Subcutaneous abdominal adipose tissue (tissue), 5 donors: ENCODE results near the gene FAM171A2.

Experiments
- H3K27ac ChIP-seq: one replicate; pipeline ENCODE4 v1.7.0; 2013; ENCODE audit warnings: low read depth, mild to moderate bottlenecking, inconsistent platforms, low read length, moderate library complexity
- H3K27me3 ChIP-seq, 5 donors: one replicate each; pipeline ENCODE4 v1.7.0; 2013; ENCODE audit warnings: low read length in 5 of 5, inconsistent platforms in 1 of 5; ENCODE audit not compliant: control insufficient read depth in 5 of 5, insufficient read depth in 4 of 5
- H3K36me3 ChIP-seq, 5 donors: one replicate each; pipeline ENCODE4 v1.7.0; 2013; ENCODE audit warnings: low read length in 5 of 5; ENCODE audit not compliant: control insufficient read depth in 5 of 5, insufficient read depth in 5 of 5
- H3K4me1 ChIP-seq, 5 donors: one replicate each; pipeline ENCODE4 v1.7.0; 2013; ENCODE audit warnings: low read length in 5 of 5, mild to moderate bottlenecking in 3 of 5, moderate library complexity in 1 of 5; ENCODE audit not compliant: control insufficient read depth in 5 of 5, insufficient read depth in 5 of 5
- H3K4me3 ChIP-seq, 5 donors: one replicate each; pipeline ENCODE4 v1.7.0; 2013; ENCODE audit warnings: low read length in 5 of 5, low read depth in 1 of 5
- H3K9ac ChIP-seq, 5 donors: one replicate each; pipeline ENCODE4 v1.7.0; 2013; ENCODE audit warnings: low read length in 5 of 5, mild to moderate bottlenecking in 4 of 5, moderate library complexity in 3 of 5
- H3K9me3 ChIP-seq, 5 donors: one replicate each; pipeline ENCODE4 v1.7.0; 2013; ENCODE audit warnings: low read length in 5 of 5; ENCODE audit not compliant: control insufficient read depth in 5 of 5
- donor health status: healthy.
- donor health status: healthy.
- donor health status: healthy.
- donor health status: healthy.
- donor health status: healthy.

Gene FAM171A2

DNA sequence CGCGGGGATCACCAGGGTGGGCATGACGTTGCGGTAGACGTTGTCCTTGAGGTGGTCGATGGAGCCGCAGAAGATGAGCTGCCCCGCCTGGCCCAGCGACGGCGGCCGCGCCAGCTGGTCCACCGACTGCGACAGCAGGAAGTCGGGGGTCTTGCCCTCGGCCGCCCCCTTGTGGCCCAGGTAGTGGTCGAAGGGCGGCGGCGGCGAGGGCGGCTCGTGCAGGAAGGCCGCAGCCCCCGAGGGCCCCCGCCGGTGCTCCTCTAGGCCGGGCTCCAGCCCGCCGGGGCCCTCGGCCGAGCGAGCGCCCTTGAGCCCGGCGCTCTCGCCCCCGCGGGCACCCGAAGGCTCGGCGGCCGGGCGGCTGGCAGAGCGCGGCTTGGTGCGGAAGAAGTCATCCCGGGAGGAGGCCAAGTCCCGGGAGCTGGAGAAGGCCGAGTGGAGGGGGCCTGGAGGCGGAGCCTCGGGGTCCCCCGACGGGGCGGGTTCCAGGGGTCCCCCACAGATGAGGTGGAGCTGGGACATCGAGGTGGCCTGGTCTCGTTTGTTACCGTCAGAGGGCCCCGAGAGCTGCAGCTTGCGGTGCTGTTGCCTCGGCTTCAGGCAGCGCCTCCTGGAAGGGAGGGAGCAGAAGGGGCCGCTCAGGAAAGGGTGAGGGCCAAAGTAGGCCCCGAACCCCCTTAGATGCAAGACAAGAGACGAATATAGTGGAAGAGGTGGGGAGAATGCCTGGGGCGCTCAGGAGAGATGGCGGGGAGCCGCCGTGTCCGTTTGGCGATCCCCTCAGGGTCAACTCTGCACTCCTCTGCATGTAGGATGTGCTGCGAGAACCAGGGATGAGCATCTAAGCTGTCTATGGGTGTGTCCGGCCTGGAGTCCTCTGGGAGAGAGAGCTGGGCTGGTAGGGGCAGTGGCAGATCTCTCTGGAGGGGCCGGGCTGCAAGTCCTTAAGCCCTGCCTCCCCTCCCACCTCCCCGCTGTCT is 8.8 kb downstream of the FAM171A2 start:
- Histone ChIP-seq H3K27me3 (no peaks in the 10 kb centered on the region), H3K27ac (no peak overlapping the region), H3K4me3 (no peak overlapping the region), H3K9ac (no peak overlapping the region), H3K4me1 (peaks cover 0 to 2% (median 0%) of the 10 kb centered on the region in 5 donors), H3K36me3 (peaks cover 0 to 34% (median 32%) of the 10 kb centered on the region in 5 donors), H3K9me3 (no peaks in the 10 kb centered on the region)

DNA sequence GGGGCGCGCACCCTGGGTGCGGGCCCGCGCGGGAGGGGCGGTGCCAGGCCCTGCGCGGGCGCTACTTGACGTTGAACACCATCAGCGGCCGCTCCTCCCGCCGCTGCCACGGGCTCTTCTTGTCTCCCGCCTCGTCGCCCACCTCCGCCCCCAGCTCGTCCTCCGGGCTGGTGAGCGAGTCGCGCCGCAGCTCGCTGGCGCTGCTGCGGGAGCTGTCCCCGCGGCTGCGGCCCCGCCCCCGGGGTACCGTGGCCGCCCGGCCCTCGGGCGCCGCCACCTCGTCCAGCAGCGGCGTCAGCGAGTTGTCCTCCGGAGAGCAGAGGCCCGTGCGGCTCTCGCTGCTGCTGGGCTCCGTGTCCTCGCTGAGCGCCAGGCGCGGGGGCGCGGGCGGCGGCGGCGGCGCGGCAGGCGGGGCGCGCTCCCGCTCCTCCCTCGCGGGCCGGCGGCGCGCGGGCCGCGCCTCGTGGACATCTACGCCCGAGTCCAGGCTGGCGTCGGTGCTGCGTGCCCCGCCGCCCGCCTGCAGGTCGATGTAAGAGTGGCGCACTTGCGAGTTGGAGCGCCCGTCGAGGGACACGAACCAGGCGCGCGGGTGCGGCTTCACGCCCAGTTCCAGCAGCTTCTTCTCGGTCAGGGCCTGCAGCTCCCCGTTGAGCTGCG is 9.9 kb downstream of the FAM171A2 start:
- Histone ChIP-seq H3K9me3 (no peaks in the 10 kb centered on the region), H3K9ac (no peak overlapping the region), H3K4me3 (peak overlapping the region in 3 of 5 donors; percentile 22 to 52 (median 31)), H3K27me3 (no peaks in the 10 kb centered on the region), H3K27ac (no peak overlapping the region), H3K4me1 (peaks cover 0 to 7% (median 4%) of the 10 kb centered on the region in 5 donors), H3K36me3 (peaks cover 0 to 45% (median 43%) of the 10 kb centered on the region in 5 donors)

DNA sequence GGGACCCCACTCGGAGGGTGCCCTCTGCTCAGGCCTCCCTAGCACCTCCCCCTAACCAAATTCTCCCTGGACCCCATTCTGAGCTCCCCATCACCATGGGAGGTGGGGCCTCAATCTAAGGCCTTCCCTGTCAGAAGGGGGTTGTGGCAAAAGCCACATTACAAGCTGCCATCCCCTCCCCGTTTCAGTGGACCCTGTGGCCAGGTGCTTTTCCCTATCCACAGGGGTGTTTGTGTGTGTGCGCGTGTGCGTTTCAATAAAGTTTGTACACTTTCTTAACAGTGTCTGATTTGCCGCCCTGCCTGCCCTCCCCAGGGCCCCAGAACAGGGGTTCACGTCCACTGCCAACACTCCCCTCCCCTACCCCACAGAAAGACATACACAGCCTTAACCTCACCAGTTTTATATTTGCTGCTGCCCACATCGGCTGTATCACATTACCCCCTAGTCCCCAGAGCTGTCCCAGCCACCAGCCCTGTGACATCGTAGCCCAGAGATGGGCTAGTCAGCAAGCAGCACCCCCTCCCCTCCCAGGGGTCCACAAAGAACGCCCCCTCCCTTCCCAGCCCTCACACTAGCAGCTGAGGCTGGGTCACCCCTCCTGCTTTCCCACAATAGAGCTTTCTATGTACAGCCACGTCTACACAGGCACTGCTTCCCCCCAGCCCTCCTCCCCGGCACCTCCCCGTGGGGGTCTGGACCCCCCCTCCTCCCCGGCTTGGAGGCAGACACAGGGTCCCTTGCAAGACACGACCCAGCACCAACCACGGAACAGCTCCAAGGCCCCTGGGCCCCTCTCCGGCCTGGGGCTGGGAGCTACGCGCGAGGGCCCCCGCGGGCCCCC is 10.6 kb downstream of the FAM171A2 start:
- H3K27ac ChIP-seq = no peak overlapping the region
- H3K9me3 ChIP-seq = no peaks in the 10 kb centered on the region
- peak overlapping the region in 2 of 5 donors; percentile 11 to 52 for H3K4me3 ChIP-seq
- H3K27me3 ChIP-seq = no peaks in the 10 kb centered on the region
- peaks cover 0 to 12% (median 10%) of the 10 kb centered on the region in 5 donors for H3K4me1 ChIP-seq
- H3K9ac ChIP-seq = no peak overlapping the region
- peaks cover 0 to 50% (median 46%) of the 10 kb centered on the region in 5 donors for H3K36me3 ChIP-seq

DNA sequence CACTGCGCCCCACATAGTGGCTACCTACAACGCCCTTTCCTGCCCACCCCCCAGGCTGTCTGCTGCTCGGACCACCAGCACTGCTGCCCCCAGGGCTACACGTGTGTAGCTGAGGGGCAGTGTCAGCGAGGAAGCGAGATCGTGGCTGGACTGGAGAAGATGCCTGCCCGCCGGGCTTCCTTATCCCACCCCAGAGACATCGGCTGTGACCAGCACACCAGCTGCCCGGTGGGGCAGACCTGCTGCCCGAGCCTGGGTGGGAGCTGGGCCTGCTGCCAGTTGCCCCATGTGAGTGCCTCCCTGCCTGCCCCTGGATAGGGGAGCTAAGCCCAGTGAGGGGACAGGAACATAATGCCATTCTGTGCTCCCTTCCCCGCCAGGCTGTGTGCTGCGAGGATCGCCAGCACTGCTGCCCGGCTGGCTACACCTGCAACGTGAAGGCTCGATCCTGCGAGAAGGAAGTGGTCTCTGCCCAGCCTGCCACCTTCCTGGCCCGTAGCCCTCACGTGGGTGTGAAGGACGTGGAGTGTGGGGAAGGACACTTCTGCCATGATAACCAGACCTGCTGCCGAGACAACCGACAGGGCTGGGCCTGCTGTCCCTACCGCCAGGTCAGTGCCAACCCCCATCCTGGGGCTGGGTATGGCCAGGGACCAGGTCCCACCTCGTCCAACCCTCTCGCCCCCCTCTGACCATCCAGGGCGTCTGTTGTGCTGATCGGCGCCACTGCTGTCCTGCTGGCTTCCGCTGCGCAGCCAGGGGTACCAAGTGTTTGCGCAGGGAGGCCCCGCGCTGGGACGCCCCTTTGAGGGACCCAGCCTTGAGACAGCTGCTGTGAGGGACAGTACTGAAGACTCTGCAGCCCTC is 11.5 kb downstream of the FAM171A2 start:
- no peak overlapping the region for H3K27ac ChIP-seq
- H3K36me3 ChIP-seq = peaks cover 0 to 50% (median 46%) of the 10 kb centered on the region in 5 donors
- no peaks in the 10 kb centered on the region for H3K27me3 ChIP-seq
- no peak overlapping the region for H3K9ac ChIP-seq
- H3K9me3 ChIP-seq = no peaks in the 10 kb centered on the region
- no peak overlapping the region for H3K4me3 ChIP-seq
- H3K4me1 ChIP-seq = peaks cover 0 to 12% (median 10%) of the 10 kb centered on the region in 5 donors

DNA sequence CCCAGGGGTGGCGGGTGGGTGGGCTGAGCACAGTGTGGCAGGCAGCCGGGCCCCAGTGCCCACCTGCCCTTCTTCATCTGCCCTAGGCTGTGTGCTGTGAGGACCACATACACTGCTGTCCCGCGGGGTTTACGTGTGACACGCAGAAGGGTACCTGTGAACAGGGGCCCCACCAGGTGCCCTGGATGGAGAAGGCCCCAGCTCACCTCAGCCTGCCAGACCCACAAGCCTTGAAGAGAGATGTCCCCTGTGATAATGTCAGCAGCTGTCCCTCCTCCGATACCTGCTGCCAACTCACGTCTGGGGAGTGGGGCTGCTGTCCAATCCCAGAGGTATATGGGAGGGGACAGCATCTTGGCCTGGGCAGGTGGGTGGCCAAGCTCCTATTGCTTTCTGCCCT is 12.2 kb downstream of the FAM171A2 start:
- no peak overlapping the region for H3K9ac ChIP-seq
- no peaks in the 10 kb centered on the region for H3K9me3 ChIP-seq
- no peak overlapping the region for H3K27ac ChIP-seq
- H3K27me3 ChIP-seq = no peaks in the 10 kb centered on the region
- H3K4me3 ChIP-seq = no peak overlapping the region
- H3K4me1 ChIP-seq = peaks cover 0 to 12% (median 11%) of the 10 kb centered on the region in 5 donors
- H3K36me3 ChIP-seq = peaks cover 0 to 50% (median 46%) of the 10 kb centered on the region in 5 donors

DNA sequence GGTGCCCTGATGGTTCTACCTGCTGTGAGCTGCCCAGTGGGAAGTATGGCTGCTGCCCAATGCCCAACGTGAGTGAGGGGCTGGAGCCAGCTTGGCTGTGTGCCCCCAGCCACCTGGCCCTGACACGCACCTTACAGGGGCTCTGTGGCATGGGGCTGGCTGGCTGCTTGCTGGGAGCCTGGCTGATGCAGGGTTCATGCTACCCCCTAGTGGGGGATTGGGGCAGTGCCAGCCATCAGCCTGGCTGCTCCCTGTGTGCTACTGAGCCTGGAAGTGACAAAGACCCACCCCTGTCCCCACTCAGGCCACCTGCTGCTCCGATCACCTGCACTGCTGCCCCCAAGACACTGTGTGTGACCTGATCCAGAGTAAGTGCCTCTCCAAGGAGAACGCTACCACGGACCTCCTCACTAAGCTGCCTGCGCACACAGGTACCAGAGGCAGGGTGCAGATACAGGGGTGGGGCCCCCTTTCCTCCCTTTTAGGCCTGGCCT is 12.9 kb downstream of the FAM171A2 start:
- H3K9ac ChIP-seq = no peak overlapping the region
- peaks cover 0 to 50% (median 46%) of the 10 kb centered on the region in 5 donors for H3K36me3 ChIP-seq
- H3K4me3 ChIP-seq = no peak overlapping the region
- H3K4me1 ChIP-seq = peaks cover 4 to 19% (median 18%) of the 10 kb centered on the region in 5 donors
- H3K27ac ChIP-seq = no peak overlapping the region
- no peaks in the 10 kb centered on the region for H3K27me3 ChIP-seq
- H3K9me3 ChIP-seq = no peaks in the 10 kb centered on the region

DNA sequence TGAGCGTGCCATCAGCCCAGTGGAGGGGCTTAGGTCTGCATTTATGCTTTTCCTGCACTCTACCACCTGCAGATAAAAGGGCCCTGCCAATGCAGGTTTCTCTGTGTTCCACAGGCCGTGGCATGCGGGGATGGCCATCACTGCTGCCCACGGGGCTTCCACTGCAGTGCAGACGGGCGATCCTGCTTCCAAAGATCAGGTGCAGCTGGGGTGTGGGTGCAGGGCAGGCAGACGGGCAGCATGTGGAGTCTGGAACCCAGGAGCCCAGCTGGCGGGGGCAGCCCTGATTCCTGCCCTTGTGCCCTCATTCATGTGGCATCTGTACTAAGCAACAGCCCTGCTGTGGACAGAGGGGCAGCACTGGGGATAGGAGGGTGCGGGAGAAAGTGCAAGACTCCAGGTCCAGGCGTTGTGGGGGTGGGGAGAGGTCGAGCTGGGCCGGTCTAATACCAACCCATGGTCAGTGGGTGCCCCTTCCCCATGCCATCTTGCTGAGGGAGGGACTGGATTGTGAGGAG is 14.0 kb downstream of the FAM171A2 start:
- Histone ChIP-seq H3K9me3 (no peaks in the 10 kb centered on the region), H3K36me3 (peaks cover 0 to 50% (median 46%) of the 10 kb centered on the region in 5 donors), H3K27ac (no peak overlapping the region), H3K4me3 (no peak overlapping the region), H3K4me1 (peaks cover 4 to 30% (median 27%) of the 10 kb centered on the region in 5 donors), H3K27me3 (no peaks in the 10 kb centered on the region), H3K9ac (no peak overlapping the region)

DNA sequence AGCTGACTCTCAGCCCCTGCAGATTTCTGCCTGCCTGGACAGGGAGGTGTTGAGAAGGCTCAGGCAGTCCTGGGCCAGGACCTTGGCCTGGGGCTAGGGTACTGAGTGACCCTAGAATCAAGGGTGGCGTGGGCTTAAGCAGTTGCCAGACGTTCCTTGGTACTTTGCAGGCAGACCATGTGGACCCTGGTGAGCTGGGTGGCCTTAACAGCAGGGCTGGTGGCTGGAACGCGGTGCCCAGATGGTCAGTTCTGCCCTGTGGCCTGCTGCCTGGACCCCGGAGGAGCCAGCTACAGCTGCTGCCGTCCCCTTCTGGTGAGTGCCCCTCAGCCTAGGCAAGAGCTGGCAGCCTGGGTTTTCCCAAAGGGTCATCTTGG is 14.7 kb downstream of the FAM171A2 start:
- no peak overlapping the region for H3K9ac ChIP-seq
- H3K4me1 ChIP-seq = peaks cover 4 to 36% (median 29%) of the 10 kb centered on the region in 5 donors
- peaks cover 0 to 50% (median 46%) of the 10 kb centered on the region in 5 donors for H3K36me3 ChIP-seq
- no peak overlapping the region for H3K27ac ChIP-seq
- H3K4me3 ChIP-seq = no peak overlapping the region
- no peaks in the 10 kb centered on the region for H3K9me3 ChIP-seq
- H3K27me3 ChIP-seq = no peaks in the 10 kb centered on the region
